MM.1S (cell line): ENCODE results near the gene WT1.

Experiments
- EZH2 ChIP-seq: fragments of 300-600 bp; sonication (generic); optimal IDR thresholded peaks from 2 replicates; pipeline ENCODE3; 2017; ENCODE audit warnings: low read depth, mild to moderate bottlenecking, antibody characterized with exemption, low read length, mixed read lengths
- TF ChIP-seq, protein P1 (sequence below): fragments of 300-600 bp; sonication (generic); IDR thresholded peaks from 2 replicates; pipeline ENCODE4 v1.5.1; 2016; ENCODE audit warnings: antibody characterized with exemption, low read length, mixed read lengths

GRCh38 chr11:32381179-32381578 lies 54.2 kb downstream of the WT1 start:
- TF ChIP-seq, protein P1, sequence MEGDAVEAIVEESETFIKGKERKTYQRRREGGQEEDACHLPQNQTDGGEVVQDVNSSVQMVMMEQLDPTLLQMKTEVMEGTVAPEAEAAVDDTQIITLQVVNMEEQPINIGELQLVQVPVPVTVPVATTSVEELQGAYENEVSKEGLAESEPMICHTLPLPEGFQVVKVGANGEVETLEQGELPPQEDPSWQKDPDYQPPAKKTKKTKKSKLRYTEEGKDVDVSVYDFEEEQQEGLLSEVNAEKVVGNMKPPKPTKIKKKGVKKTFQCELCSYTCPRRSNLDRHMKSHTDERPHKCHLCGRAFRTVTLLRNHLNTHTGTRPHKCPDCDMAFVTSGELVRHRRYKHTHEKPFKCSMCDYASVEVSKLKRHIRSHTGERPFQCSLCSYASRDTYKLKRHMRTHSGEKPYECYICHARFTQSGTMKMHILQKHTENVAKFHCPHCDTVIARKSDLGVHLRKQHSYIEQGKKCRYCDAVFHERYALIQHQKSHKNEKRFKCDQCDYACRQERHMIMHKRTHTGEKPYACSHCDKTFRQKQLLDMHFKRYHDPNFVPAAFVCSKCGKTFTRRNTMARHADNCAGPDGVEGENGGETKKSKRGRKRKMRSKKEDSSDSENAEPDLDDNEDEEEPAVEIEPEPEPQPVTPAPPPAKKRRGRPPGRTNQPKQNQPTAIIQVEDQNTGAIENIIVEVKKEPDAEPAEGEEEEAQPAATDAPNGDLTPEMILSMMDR, result no peak
- no peak for TF ChIP-seq EZH2
